Measurements from ENCODE around the gene TMEM245.
"Not testable (repeated sequence)": the region's sequence is repeated elsewhere in the genome, so short reads cannot be mapped to it uniquely, and the experiment has no call there.

TMEM245 gene

DNA sequence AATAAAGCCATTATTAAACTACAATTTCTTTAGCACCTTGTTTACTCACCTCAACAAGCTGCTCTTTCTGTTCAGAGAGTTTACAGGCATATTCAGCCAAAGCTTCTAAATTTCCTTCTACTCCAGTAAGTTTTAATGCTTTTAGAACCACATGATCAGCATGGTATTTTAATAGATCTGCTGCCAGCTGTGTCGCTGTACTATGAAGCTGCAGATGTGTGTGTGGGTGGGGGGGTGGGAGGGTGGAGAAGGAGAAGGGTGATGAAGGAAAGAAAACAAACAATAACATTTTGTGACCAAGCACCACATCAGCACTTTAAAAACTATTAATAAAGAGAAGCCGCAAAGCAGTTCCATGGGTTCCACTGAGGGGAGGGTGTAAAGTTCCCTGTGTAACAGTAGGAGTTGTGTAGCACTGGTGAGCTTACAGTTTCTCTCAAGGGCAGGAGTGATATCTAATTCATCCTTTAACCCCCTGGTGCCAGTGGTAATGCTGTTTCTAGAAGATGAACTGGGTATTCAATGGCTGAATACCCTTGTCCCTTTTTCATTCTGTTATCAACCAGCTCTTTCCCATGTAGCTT is 147.0 kb downstream of the TMEM245 start:
- no peak overlapping the region for H3K27ac ChIP-seq
- no peak for TF ChIP-seq ZFX (IDR thresholded peaks at IDR 0.05)
- TF ChIP-seq, protein P1, sequence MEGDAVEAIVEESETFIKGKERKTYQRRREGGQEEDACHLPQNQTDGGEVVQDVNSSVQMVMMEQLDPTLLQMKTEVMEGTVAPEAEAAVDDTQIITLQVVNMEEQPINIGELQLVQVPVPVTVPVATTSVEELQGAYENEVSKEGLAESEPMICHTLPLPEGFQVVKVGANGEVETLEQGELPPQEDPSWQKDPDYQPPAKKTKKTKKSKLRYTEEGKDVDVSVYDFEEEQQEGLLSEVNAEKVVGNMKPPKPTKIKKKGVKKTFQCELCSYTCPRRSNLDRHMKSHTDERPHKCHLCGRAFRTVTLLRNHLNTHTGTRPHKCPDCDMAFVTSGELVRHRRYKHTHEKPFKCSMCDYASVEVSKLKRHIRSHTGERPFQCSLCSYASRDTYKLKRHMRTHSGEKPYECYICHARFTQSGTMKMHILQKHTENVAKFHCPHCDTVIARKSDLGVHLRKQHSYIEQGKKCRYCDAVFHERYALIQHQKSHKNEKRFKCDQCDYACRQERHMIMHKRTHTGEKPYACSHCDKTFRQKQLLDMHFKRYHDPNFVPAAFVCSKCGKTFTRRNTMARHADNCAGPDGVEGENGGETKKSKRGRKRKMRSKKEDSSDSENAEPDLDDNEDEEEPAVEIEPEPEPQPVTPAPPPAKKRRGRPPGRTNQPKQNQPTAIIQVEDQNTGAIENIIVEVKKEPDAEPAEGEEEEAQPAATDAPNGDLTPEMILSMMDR (conservative IDR thresholded peaks at IDR 0.05): no peak

DNA sequence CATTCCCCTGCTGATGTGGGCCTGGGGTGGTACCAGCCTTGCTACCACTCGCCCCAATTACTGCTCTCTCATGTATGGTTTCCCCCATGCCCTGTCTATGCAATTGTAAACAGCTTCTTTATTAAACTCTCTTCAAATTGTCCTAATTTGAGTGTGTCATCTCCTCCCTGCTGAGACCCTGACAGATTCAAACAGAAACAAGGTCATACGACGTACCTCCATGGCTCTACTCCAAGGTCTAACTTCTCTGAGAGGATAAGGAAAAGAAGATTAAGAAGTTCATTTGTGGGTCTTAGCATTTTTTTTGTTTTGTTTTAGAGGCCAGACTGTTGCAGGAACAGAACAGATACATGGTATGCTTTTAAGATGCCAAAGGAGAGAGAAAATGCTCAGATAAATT is 147.6 kb downstream of the TMEM245 start:
- TF ChIP-seq ZFX (IDR thresholded peaks at IDR 0.05): no peak
- TF ChIP-seq, protein P1 (conservative IDR thresholded peaks at IDR 0.05): no peak
- no peak overlapping the region for H3K27ac ChIP-seq

DNA sequence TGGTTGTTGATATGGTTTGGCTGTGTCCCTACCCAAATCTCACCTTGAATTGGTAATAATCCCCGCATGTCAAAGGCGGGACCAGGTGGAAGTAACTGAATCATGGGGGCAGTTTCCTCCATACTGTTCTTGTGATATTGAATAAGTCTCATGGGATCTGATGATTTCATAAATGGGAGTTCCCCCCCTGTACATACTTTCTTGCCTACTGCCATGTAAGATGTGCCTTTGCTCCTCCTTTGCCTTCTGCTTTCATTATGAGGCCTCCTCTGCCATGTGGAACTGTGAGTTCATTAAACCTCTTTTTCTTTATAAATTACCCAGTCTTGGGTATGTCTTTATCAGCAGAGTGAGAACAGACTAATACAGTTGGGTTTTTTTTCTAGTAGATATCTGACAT is 148.4 kb downstream of the TMEM245 start:
- H3K27ac ChIP-seq: not testable (repeated sequence)

DNA sequence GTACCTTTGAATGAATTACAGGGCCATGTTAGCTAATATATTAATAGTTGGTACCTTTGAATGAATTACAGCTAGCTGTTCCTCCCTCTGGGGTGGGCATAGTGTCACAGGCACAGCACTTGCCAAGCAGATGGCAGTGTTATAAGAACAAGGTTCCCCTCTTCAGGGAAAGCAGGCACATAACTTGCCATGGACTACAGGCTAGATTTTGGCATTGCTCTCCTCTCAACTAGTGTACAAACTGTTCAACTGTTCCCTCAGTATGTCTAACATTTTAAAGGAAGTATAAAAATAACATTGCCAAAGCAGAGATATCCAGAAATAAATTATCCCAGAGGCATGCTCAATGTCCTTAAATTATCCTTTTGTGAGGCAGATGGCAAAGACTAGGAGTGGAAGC is 151.8 kb downstream of the TMEM245 start:
- no peak overlapping the region for H3K27ac ChIP-seq
- no peak for TF ChIP-seq ZFX (IDR thresholded peaks at IDR 0.05)
- TF ChIP-seq, protein P1 (conservative IDR thresholded peaks at IDR 0.05): no peak

All from C4-2B (cell line).